B cell (primary cell): Measurements from ENCODE around the gene PPP2R2B. TPM values are rescaled to one million over a fixed set of nuclear protein-coding genes. Genes with fewer than 3 reads are reported as not detected.

Source experiments
- ATAC-seq: fragments of 200-7000 bp; cut with Tn5 transposase; one replicate; pipeline ENCODE4 v1.10.0; 2021; ENCODE audit warnings: low read depth, mild to moderate bottlenecking, moderate number of reproducible peaks, moderate library complexity
- CTCF ChIA-PET: fragments of 350-600 bp; sonication (Branson Sonifier 250); formaldehyde crosslinking; loops from one replicate; lab custom pipeline; 2021; ENCODE audit warnings: antibody characterized with exemption, inconsistent platforms; lab: Charles Lee
- POLR2A ChIA-PET: fragments of 350-600 bp; sonication (Branson Sonifier 250); formaldehyde crosslinking; loops from one replicate; lab custom pipeline; 2021; ENCODE audit warnings: antibody characterized with exemption; lab: Charles Lee
- DNase-seq: peaks from one replicate; pipeline ENCODE4 v3.0.0; 2013
- H2AFZ ChIP-seq: 2 replicates; pipeline ENCODE4 v1.6.1; 2012; ENCODE audit warnings: mild to moderate bottlenecking, low read depth, low read length; ENCODE audit not compliant: insufficient read depth, poor library complexity, severe bottlenecking
- H3K27ac ChIP-seq, 2 donors: 1 replicate in 1 of 2; 2 replicates in 1 of 2; pipeline ENCODE4 v1.5.1; 2012 to 2013; ENCODE audit warnings: low read length in 2 of 2, mild to moderate bottlenecking in 2 of 2, moderate library complexity in 1 of 2
- H3K27me3 ChIP-seq, 4 experiments: fragments of 200-600 bp in 1 of 4; sonication (generic) in 1 of 4; replicated peaks in 1 of 4; 1 replicate in 2 of 4; 2 replicates in 2 of 4; pipeline versions ENCODE4 v1.6.1 to v1.7.0; 2013 to 2016; ENCODE audit warnings: low read length in 3 of 4, mild to moderate bottlenecking in 2 of 4, mixed read lengths in 1 of 4, moderate library complexity in 1 of 4; ENCODE audit not compliant: insufficient read depth in 4 of 4, control insufficient read depth in 3 of 4; ENCODE audit errors: control extremely low read depth in 1 of 4
- H3K36me3 ChIP-seq, 2 experiments: replicated peaks in 1 of 2; 1 replicate in 1 of 2; 2 replicates in 1 of 2; pipeline versions ENCODE4 v1.6.1 to v1.7.1; 2013; ENCODE audit warnings: low read length in 1 of 2; ENCODE audit not compliant: insufficient read depth in 2 of 2, control insufficient read depth in 1 of 2; ENCODE audit errors: control extremely low read depth in 1 of 2, extremely low read depth in 1 of 2
- H3K4me1 ChIP-seq, 2 donors: fragments of 200-600 bp in 1 of 2; sonication (generic) in 1 of 2; 1 replicate in 1 of 2; 2 replicates in 1 of 2; pipeline versions ENCODE4 v1.5.1 to v1.6.1; 2013 to 2017; ENCODE audit warnings: low read length in 2 of 2; ENCODE audit not compliant: control insufficient read depth in 2 of 2, insufficient read depth in 2 of 2
- H3K4me2 ChIP-seq: replicated peaks from 2 replicates; pipeline ENCODE3; 2012; ENCODE audit warnings: mild to moderate bottlenecking, low read depth, low read length; ENCODE audit not compliant: poor library complexity, severe bottlenecking
- H3K4me3 ChIP-seq, 5 experiments: fragments of 200-600 bp in 1 of 5; sonication (generic) in 1 of 5; 1 replicate in 3 of 5; 2 replicates in 2 of 5; pipeline versions ENCODE4 v1.5.1 to v1.7.0; 2011 to 2016; ENCODE audit warnings: low read length in 4 of 5, mild to moderate bottlenecking in 4 of 5, low read depth in 2 of 5, control low read depth in 1 of 5, moderate library complexity in 1 of 5; ENCODE audit not compliant: insufficient read depth in 1 of 5; ENCODE audit errors: control extremely low read depth in 1 of 5, extremely low read depth in 1 of 5
- H3K79me2 ChIP-seq: fragments of 200-600 bp; sonication (generic); one replicate; pipeline ENCODE4 v1.6.0; 2016; ENCODE audit warnings: low read length; ENCODE audit not compliant: control insufficient read depth, insufficient read depth
- H3K9ac ChIP-seq: fragments of 200-600 bp; sonication (generic); 2 replicates; pipeline ENCODE4 v1.6.1; 2017; ENCODE audit warnings: mild to moderate bottlenecking, low read length, moderate library complexity
- H3K9me3 ChIP-seq, 3 donors: one replicate each; pipeline versions ENCODE4 v1.6.1 to v1.7.1; 2013; ENCODE audit warnings: low read length in 2 of 3; ENCODE audit not compliant: control insufficient read depth in 2 of 3, insufficient read depth in 1 of 3; ENCODE audit errors: control extremely low read depth in 1 of 3
- H4K20me1 ChIP-seq: 2 replicates; pipeline ENCODE4 v1.6.0; 2012; ENCODE audit warnings: mild to moderate bottlenecking, low read length; ENCODE audit not compliant: insufficient read depth, control insufficient read depth, poor library complexity, severe bottlenecking
- H3K27ac Mint-ChIP-seq: one replicate; pipeline ENCODE4 v1.8.0; 2021; ENCODE audit warnings: mixed read lengths
- H3K27me3 Mint-ChIP-seq: one replicate; pipeline ENCODE4 v1.8.0; 2021; ENCODE audit warnings: mixed read lengths
- H3K4me1 Mint-ChIP-seq: one replicate; pipeline ENCODE4 v1.8.0; 2021; ENCODE audit warnings: mixed read lengths
- H3K4me3 Mint-ChIP-seq: one replicate; pipeline ENCODE4 v1.8.0; 2021; ENCODE audit warnings: mixed read lengths
- H3K9me3 Mint-ChIP-seq: one replicate; pipeline ENCODE4 v1.8.0; 2022; ENCODE audit warnings: mixed read lengths; ENCODE audit not compliant: insufficient read depth
- CTCF ChIP-seq: fragments of 200-600 bp; IDR thresholded peaks from one replicate; pipeline ENCODE4 v1.8.0; 2022; ENCODE audit warnings: antibody characterized with exemption, mild to moderate bottlenecking
- EZH2 ChIP-seq: IDR thresholded peaks from 2 replicates; pipeline ENCODE4 v1.6.1; 2012; ENCODE audit warnings: borderline replicate concordance, low read depth, mild to moderate bottlenecking, moderate library complexity, low read length; ENCODE audit not compliant: insufficient read depth, poor library complexity, severe bottlenecking
- whole genome bisulfite sequencing: methylation state at CpG from one replicate; pipeline ENCODE4 v1.1.5; 2013; ENCODE audit warnings: missing lambda C conversion rate; ENCODE audit not compliant: insufficient coverage; 5-methylcytosine and 5-hydroxymethylcytosine counted together
- intact Hi-C: fragments of 100-400 bp; cut with micrococcal nuclease; formaldehyde crosslinking; loops from one replicate; pipeline ENCODE4 v1.10.0; 2022
- polyA plus RNA-seq: library from polyadenylated mRNA; depleted of rRNA; stranded (reverse); fragments of >200 nt; gene quantifications from 2 replicates; pipeline ENCODE4 v1.2.3, GENCODE V29; 2012
- total RNA-seq, 2 donors: library from RNA; stranded (reverse); fragments of 120-200 nt in 1 of 2; gene quantifications; 1 replicate in 1 of 2; 2 replicates in 1 of 2; pipeline versions ENCODE4 v1.2.3 to v1.2.4, GENCODE V29; 2013 to 2022

The PPP2R2B gene
- total and polyA plus RNA-seq, 2 donors (not counting 1 experiment from before 2014, with no cell fraction given) = 0.03 TPM; not detected in 1

GRCh38 chr5:146765089-146765832 is 113.3 kb downstream of the PPP2R2B start:
- Mint-ChIP-seq H3K9me3 (no peaks in the 10 kb centered on the region), H3K4me1 (no peaks in the 10 kb centered on the region), H3K27me3 (no peaks in the 10 kb centered on the region), H3K4me3 (no peak overlapping the region), H3K27ac (no peak overlapping the region)
- ATAC-seq (no peak), DNase-seq (no peak)
- Histone ChIP-seq H3K27ac (no peak overlapping the region), H2AFZ (no peak overlapping the region), H3K27me3 (no peaks in the 10 kb centered on the region), H3K9ac (no peak overlapping the region), H4K20me1 (no peaks in the 10 kb centered on the region), H3K4me3 (no peak overlapping the region), H3K79me2 (no peaks in the 10 kb centered on the region), H3K9me3 (no peaks in the 10 kb centered on the region), H3K4me2 (no peak overlapping the region), H3K36me3 (no peaks in the 10 kb centered on the region), H3K4me1 (no peaks in the 10 kb centered on the region)
- ChIA-PET POLR2A (no interaction called here), CTCF (no interaction called here)
- WGBS = no CpG with 5 or more reads among the region's 2 CpGs
- no peak for TF ChIP-seq EZH2
- no peak for TF ChIP-seq CTCF
- intact Hi-C loops = no loop called here

- 83% methylated on average over 4 of the region's 5 CpGs for WGBS
- H3K4me3 ChIP-seq = no peak overlapping the region
Observed at GRCh38 chr5:146762830-146763229, 115.7 kb downstream of the PPP2R2B start.

More at GRCh38 chr5:146762830-146763229, 115.7 kb downstream of the PPP2R2B start:
- H3K79me2 ChIP-seq = no peaks in the 10 kb centered on the region
- ChIA-PET POLR2A (no interaction called here), CTCF (no interaction called here)
- no peaks in the 10 kb centered on the region for H4K20me1 ChIP-seq
- intact Hi-C loops = no loop called here
- H2AFZ ChIP-seq = no peak overlapping the region
- no peaks in the 10 kb centered on the region for H3K9me3 ChIP-seq
- no peak for TF ChIP-seq EZH2
- no peak for TF ChIP-seq CTCF
- no peak overlapping the region for H3K27ac ChIP-seq
- no peaks in the 10 kb centered on the region for H3K4me1 ChIP-seq
- Mint-ChIP-seq H3K27ac (no peak overlapping the region), H3K4me3 (no peak overlapping the region), H3K9me3 (no peaks in the 10 kb centered on the region), H3K4me1 (no peaks in the 10 kb centered on the region), H3K27me3 (no peaks in the 10 kb centered on the region)
- H3K4me2 ChIP-seq = no peak overlapping the region
- H3K9ac ChIP-seq = no peak overlapping the region
- DNase-seq = no peak
- no peaks in the 10 kb centered on the region for H3K36me3 ChIP-seq
- H3K27me3 ChIP-seq = no peaks in the 10 kb centered on the region
- ATAC-seq = no peak
